Measurements from ENCODE around the gene TBCB. TPM values are rescaled to one million over a fixed set of nuclear protein-coding genes. Genes with fewer than 3 reads are reported as not detected.

Gene TBCB
- total and polyA plus RNA-seq, 9 of the 15 experiments (the other 6 are each of a cell fraction or from before 2014, with no cell fraction given), result 3.5 to 115 (median 58.9) TPM

DNA sequence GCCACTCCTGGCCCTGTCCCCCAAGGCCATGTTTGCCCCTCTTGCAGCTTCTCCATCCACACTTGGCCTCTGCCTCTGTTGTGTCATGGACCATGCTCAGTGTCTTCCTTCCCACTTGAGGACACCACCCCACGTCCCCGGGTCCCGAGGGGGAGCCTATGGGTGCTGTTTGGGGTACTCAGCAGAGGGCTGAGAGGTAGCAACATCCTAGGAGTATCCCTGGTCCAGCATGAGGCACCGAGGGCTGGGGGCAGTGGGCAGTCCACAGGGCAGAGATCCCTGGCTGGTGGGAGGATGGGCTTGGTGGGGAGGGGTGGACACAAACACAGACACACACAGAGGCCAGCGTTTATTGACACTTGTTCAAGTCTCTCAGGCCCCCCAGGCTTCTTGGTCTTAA lies 35.3 kb downstream of the TBCB start:
- Histone ChIP-seq H3K4me1 (replicated peaks in 1 of 2; ENCODE audit: control insufficient read depth in 2 of 2, insufficient read depth in 2 of 2, low read length in 2 of 2) (peaks cover 0 to 13% of the 10 kb centered on the region in 2 experiments; a peak in 2 of 5 replicates), H3K9ac (ENCODE audit: insufficient read depth in 1 of 2, low read depth in 2 of 2, low read length in 2 of 2) (no peak overlapping the region), H3K36me3 (ENCODE audit: control insufficient read depth, insufficient read depth, low read length) (peaks cover 60% of the 10 kb centered on the region; the same call in 2 of the 3 replicates), H3K79me2 (ENCODE audit: control insufficient read depth, insufficient read depth, low read length) (no peaks in the 10 kb centered on the region), H2AFZ (ENCODE audit: low read depth, low read length) (no peak overlapping the region), H4K20me1 (replicated peaks; ENCODE audit: control insufficient read depth, insufficient read depth, low read length) (no peaks in the 10 kb centered on the region), H3K27ac (ENCODE audit: extremely low read depth, low read depth, low read length) (no peak overlapping the region), H3K9me1 (ENCODE audit: control insufficient read depth, insufficient read depth, low read length) (no peaks in the 10 kb centered on the region), H3K9me3 (replicated peaks; ENCODE audit: control insufficient read depth, insufficient read depth, low read depth, low read length) (no peaks in the 10 kb centered on the region), H3K27me3 (ENCODE audit: control insufficient read depth in 2 of 2, insufficient read depth in 2 of 2, low read length in 2 of 2) (no peaks in the 10 kb centered on the region), H3K4me2 (ENCODE audit: insufficient read depth, low read length) (no peak overlapping the region), H3K4me3 (no peak overlapping the region)
- intact Hi-C loops (cut with micrococcal nuclease), result no loop called here
- FAIRE-seq (no peak), ATAC-seq (no peak), DNase-seq (ENCODE audit: extremely low read depth in 1 of 4, low spot score in 3 of 4) (no peak)
- TF ChIP-seq MCM7 (IDR thresholded peaks at IDR 0.05) (no peak), SREBF2 (CRISPR knock-in tag; IDR thresholded peaks at IDR 0.05) (no peak), MED1 (CRISPR knock-in tag; IDR thresholded peaks at IDR 0.05; ENCODE audit: borderline replicate concordance) (no peak), DLX4 (CRISPR knock-in tag; IDR thresholded peaks at IDR 0.05) (no peak), CBX5 (IDR thresholded peaks at IDR 0.05; ENCODE audit: borderline replicate concordance, low read depth) (no peak), CREB1 (IDR thresholded peaks at IDR 0.05) (no peak), CREB1 (CRISPR knock-in tag; IDR thresholded peaks at IDR 0.05) (no peak), GMEB1 (CRISPR knock-in tag; IDR thresholded peaks at IDR 0.05) (no peak), BACH1 (tag; IDR thresholded peaks at IDR 0.05) (no peak), SLC30A9 (CRISPR knock-in tag; IDR thresholded peaks at IDR 0.05) (no peak), ZNF398 (CRISPR knock-in tag; IDR thresholded peaks at IDR 0.05) (no peak), CBX2 (IDR thresholded peaks at IDR 0.05; ENCODE audit: insufficient read depth, low read length, poor library complexity, severe bottlenecking) (no peak)
- TF ChIP-seq, protein P1, sequence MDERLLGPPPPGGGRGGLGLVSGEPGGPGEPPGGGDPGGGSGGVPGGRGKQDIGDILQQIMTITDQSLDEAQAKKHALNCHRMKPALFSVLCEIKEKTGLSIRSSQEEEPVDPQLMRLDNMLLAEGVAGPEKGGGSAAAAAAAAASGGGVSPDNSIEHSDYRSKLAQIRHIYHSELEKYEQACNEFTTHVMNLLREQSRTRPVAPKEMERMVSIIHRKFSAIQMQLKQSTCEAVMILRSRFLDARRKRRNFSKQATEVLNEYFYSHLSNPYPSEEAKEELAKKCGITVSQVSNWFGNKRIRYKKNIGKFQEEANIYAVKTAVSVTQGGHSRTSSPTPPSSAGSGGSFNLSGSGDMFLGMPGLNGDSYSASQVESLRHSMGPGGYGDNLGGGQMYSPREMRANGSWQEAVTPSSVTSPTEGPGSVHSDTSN (CRISPR knock-in tag; IDR thresholded peaks at IDR 0.05; ENCODE audit: low read depth), result no peak
- TF ChIP-seq, protein P1 (tag; conservative IDR thresholded peaks at IDR 0.05; ENCODE audit: low read depth), result no peak
- CTCF ChIA-PET (ENCODE audit: low intra/inter-chr PET ratio), result no interaction called here
- in situ Hi-C loops (cut with MboI), result no loop called here
- 93% methylated on average over 5 of the region's 5 CpGs for WGBS (ENCODE audit: insufficient coverage, low coverage, missing lambda C conversion rate)
- no TSS peak for BruUV-seq (replicated peaks)
- POLR2A ChIA-PET, result interaction anchor here (0.5 to 1.6 kb wide), 3 partner anchors 10 to 281 kb away, joined by 3 to 4 read pairs (median 4); no protein-coding TSS in a partner anchor

Data from K562 (cell line).